CD14-positive monocyte (primary cell): ENCODE measurements around the gene SCN5A. TPM values are rescaled to one million over a fixed set of nuclear protein-coding genes. Genes with fewer than 3 reads are reported as not detected.

ENCODE experiments used
- DNase-seq, 3 donors: peaks; one replicate each; pipeline ENCODE4 v3.0.0-alpha.2; 2011 to 2022
- H2AFZ ChIP-seq: 2 replicates; pipeline ENCODE4 v1.6.0; 2012; ENCODE audit warnings: mild to moderate bottlenecking, low read depth, low read length, inconsistent platforms; ENCODE audit not compliant: insufficient read depth, poor library complexity, severe bottlenecking
- H3K27ac ChIP-seq, 2 donors: 1 replicate in 1 of 2; 2 replicates in 1 of 2; pipeline ENCODE4 v1.5.1; 2012 to 2013; ENCODE audit warnings: low read length in 2 of 2, control low read depth in 1 of 2, inconsistent platforms in 1 of 2, low read depth in 1 of 2, mild to moderate bottlenecking in 1 of 2
- H3K27me3 ChIP-seq, 2 donors: one replicate each; pipeline versions ENCODE4 v1.6.0 to v1.6.1; 2011 to 2013; ENCODE audit warnings: low read length in 2 of 2; ENCODE audit not compliant: control insufficient read depth in 2 of 2, insufficient read depth in 2 of 2
- H3K36me3 ChIP-seq, 2 donors: replicated peaks in 1 of 2; 1 replicate in 1 of 2; 2 replicates in 1 of 2; pipeline versions ENCODE4 v1.5.1 to v1.6.1; 2012 to 2013; ENCODE audit warnings: low read length in 2 of 2, control low read depth in 1 of 2, inconsistent platforms in 1 of 2, mild to moderate bottlenecking in 1 of 2; ENCODE audit not compliant: insufficient read depth in 2 of 2, control insufficient read depth in 1 of 2
- H3K4me1 ChIP-seq, 2 donors: 1 replicate in 1 of 2; 2 replicates in 1 of 2; pipeline versions ENCODE4 v1.5.1 to v1.6.1; 2012 to 2013; ENCODE audit warnings: low read length in 2 of 2, control low read depth in 1 of 2, inconsistent platforms in 1 of 2, mild to moderate bottlenecking in 1 of 2, moderate library complexity in 1 of 2; ENCODE audit not compliant: insufficient read depth in 2 of 2, control insufficient read depth in 1 of 2
- H3K4me2 ChIP-seq: replicated peaks from 2 replicates; pipeline ENCODE3; 2012; ENCODE audit warnings: low read length, moderate library complexity, mild to moderate bottlenecking; ENCODE audit not compliant: poor library complexity, severe bottlenecking; ENCODE audit errors: extremely low read depth
- H3K4me3 ChIP-seq, 3 experiments: fragments of 200-600 bp in 1 of 3; sonication (generic) in 1 of 3; replicated peaks in 1 of 3; 1 replicate in 2 of 3; 2 replicates in 1 of 3; pipeline ENCODE4 v1.5.1; 2011 to 2013; ENCODE audit warnings: low read length in 3 of 3, mild to moderate bottlenecking in 3 of 3, control low read depth in 2 of 3, low read depth in 2 of 3, inconsistent platforms in 1 of 3, moderate library complexity in 1 of 3
- H3K79me2 ChIP-seq: 2 replicates; pipeline ENCODE4 v1.6.0; 2012; ENCODE audit warnings: mild to moderate bottlenecking, control low read depth, inconsistent platforms, low read length, moderate library complexity; ENCODE audit not compliant: insufficient read depth
- H3K9ac ChIP-seq: 2 replicates; pipeline ENCODE4 v1.6.0; 2017; ENCODE audit warnings: low read length, mild to moderate bottlenecking; ENCODE audit not compliant: insufficient read depth, poor library complexity, severe bottlenecking
- H3K9me3 ChIP-seq, 2 donors: replicated peaks in 1 of 2; 1 replicate in 1 of 2; 2 replicates in 1 of 2; pipeline versions ENCODE4 v1.5.1 to v1.6.1; 2012 to 2013; ENCODE audit warnings: low read length in 2 of 2, control low read depth in 1 of 2; ENCODE audit not compliant: control insufficient read depth in 1 of 2, insufficient read depth in 1 of 2
- H4K20me1 ChIP-seq: 2 replicates; pipeline ENCODE4 v1.6.0; 2012; ENCODE audit warnings: mild to moderate bottlenecking, low read length, control low read depth, moderate library complexity; ENCODE audit not compliant: insufficient read depth
- H3K27ac Mint-ChIP-seq, 7 donors: one replicate each; pipeline ENCODE4 v1.8.0; 2020; ENCODE audit warnings: mild to moderate bottlenecking in 7 of 7, mixed read lengths in 7 of 7, moderate library complexity in 6 of 7, inconsistent platforms in 2 of 7
- H3K27me3 Mint-ChIP-seq, 3 donors: one replicate each; pipeline ENCODE4 v1.8.0; 2021 to 2022; ENCODE audit warnings: low read depth in 3 of 3, mild to moderate bottlenecking in 3 of 3, mixed read lengths in 3 of 3, moderate library complexity in 3 of 3, inconsistent platforms in 1 of 3
- H3K36me3 Mint-ChIP-seq, 2 donors: one replicate each; pipeline ENCODE4 v1.8.0; 2020; ENCODE audit warnings: mixed read lengths in 2 of 2, inconsistent platforms in 1 of 2, mild to moderate bottlenecking in 1 of 2
- H3K4me1 Mint-ChIP-seq: one replicate; pipeline ENCODE4 v1.8.0; 2020; ENCODE audit warnings: mild to moderate bottlenecking, mixed read lengths
- H3K4me3 Mint-ChIP-seq, 2 donors: one replicate each; pipeline ENCODE4 v1.8.0; 2020; ENCODE audit warnings: mild to moderate bottlenecking in 2 of 2, mixed read lengths in 2 of 2, moderate library complexity in 1 of 2
- H3K9me3 Mint-ChIP-seq, 7 donors: one replicate each; pipeline ENCODE4 v1.8.0; 2020 to 2022; ENCODE audit warnings: mixed read lengths in 7 of 7, mild to moderate bottlenecking in 6 of 7, moderate library complexity in 6 of 7, inconsistent platforms in 2 of 7
- CTCF ChIP-seq: fragments of 200-600 bp; IDR thresholded peaks from one replicate; pipeline ENCODE4 v1.8.0; 2022; ENCODE audit warnings: antibody characterized with exemption, mild to moderate bottlenecking
- WGBS: methylation state at CpG from one replicate; pipeline ENCODE4 v1.1.5; 2013; ENCODE audit warnings: missing lambda C conversion rate; ENCODE audit not compliant: insufficient coverage; 5-methylcytosine and 5-hydroxymethylcytosine counted together
- intact Hi-C, 2 donors: fragments of 100-400 bp; cut with micrococcal nuclease; formaldehyde crosslinking; loops; one replicate each; pipeline versions ENCODE4 v1.15.0 to v1.15.1; 2023
- polyA plus RNA-seq, 3 donors: library from polyadenylated mRNA; depleted of rRNA in 1 of 3; unstranded in 2 of 3; stranded (reverse) in 1 of 3; fragments of 300-500 nt in 2 of 3; fragments of >200 nt in 1 of 3; fragmentation: Illumina TruSeq in 2 of 3; gene quantifications; 1 replicate in 2 of 3; 2 replicates in 1 of 3; pipeline ENCODE4 v1.2.3, GENCODE V29; 2012 to 2021

SCN5A gene
- polyA plus RNA-seq, 3 donors, result not detected

- DNase-seq, result no peak
- Mint-ChIP-seq H3K36me3 (no peaks in the 10 kb centered on the region), H3K27me3 (peaks cover 0 to 2% (median 0%) of the 10 kb centered on the region in 3 donors), H3K4me1 (no peaks in the 10 kb centered on the region), H3K4me3 (no peak overlapping the region), H3K9me3 (peaks cover 0 to 3% (median 0%) of the 10 kb centered on the region in 7 donors), H3K27ac (no peak overlapping the region)
- Histone ChIP-seq H3K4me2 (no peak overlapping the region), H3K4me3 (no peak overlapping the region), H3K9ac (no peak overlapping the region), H3K4me1 (no peaks in the 10 kb centered on the region), H3K9me3 (no peaks in the 10 kb centered on the region), H2AFZ (no peak overlapping the region), H3K79me2 (no peaks in the 10 kb centered on the region), H3K36me3 (no peaks in the 10 kb centered on the region), H3K27ac (no peak overlapping the region), H4K20me1 (no peaks in the 10 kb centered on the region), H3K27me3 (no peaks in the 10 kb centered on the region)
- no peak for TF ChIP-seq CTCF
- intact Hi-C loops, result no loop called here
- WGBS, result 97% methylated on average over 6 of the region's 12 CpGs
Measured at GRCh38 chr3:38698061-38698460, 48.6 kb upstream of the SCN5A start.

- Histone ChIP-seq H3K4me3 (no peak overlapping the region), H3K27me3 (no peaks in the 10 kb centered on the region), H3K36me3 (no peaks in the 10 kb centered on the region), H3K79me2 (no peaks in the 10 kb centered on the region), H3K4me1 (no peaks in the 10 kb centered on the region), H4K20me1 (no peaks in the 10 kb centered on the region), H2AFZ (no peak overlapping the region), H3K27ac (no peak overlapping the region), H3K4me2 (no peak overlapping the region), H3K9ac (no peak overlapping the region), H3K9me3 (no peaks in the 10 kb centered on the region)
- Mint-ChIP-seq H3K36me3 (no peaks in the 10 kb centered on the region), H3K4me3 (no peak overlapping the region), H3K27me3 (no peaks in the 10 kb centered on the region), H3K27ac (no peak overlapping the region), H3K4me1 (no peaks in the 10 kb centered on the region), H3K9me3 (peaks cover 0 to 3% (median 2%) of the 10 kb centered on the region in 7 donors)
- no peak for DNase-seq
- TF ChIP-seq CTCF, result no peak
- WGBS, result no CpG with 5 or more reads among the region's 2 CpGs
- intact Hi-C loops, result no loop called here
Measured at GRCh38 chr3:38696034-38696433, 46.5 kb upstream of the SCN5A start.
